Measurements from ENCODE around the gene MDK.

MDK gene

GRCh38 chr11:46341454-46341853 lies 40.0 kb upstream of the MDK start:
- H3K27me3 Mint-ChIP-seq, result peaks cover 30% of the 10 kb centered on the region in 2 donors
- ATAC-seq (replicated peaks), result no peak
- no peaks in the 10 kb centered on the region for H3K36me3 Mint-ChIP-seq
- peaks cover 17 to 22% of the 10 kb centered on the region in 2 donors for H3K4me1 Mint-ChIP-seq
- H3K4me3 Mint-ChIP-seq, result no peak overlapping the region
- H3K9me3 Mint-ChIP-seq, result no peaks in the 10 kb centered on the region
- no peak overlapping the region for H3K27ac Mint-ChIP-seq
- no peak for DNase-seq

- Mint-ChIP-seq H3K9me3 (no peaks in the 10 kb centered on the region), H3K27ac (no peak overlapping the region), H3K4me1 (peaks cover 22 to 28% of the 10 kb centered on the region in 2 donors), H3K36me3 (no peaks in the 10 kb centered on the region), H3K27me3 (peaks cover 22 to 26% of the 10 kb centered on the region in 2 donors), H3K4me3 (no peak overlapping the region)
- ATAC-seq (replicated peaks) (no peak), DNase-seq (no peak)
These were observed 39.2 kb upstream of the MDK start for GRCh38 chr11:46342239-46342638.

DNA sequence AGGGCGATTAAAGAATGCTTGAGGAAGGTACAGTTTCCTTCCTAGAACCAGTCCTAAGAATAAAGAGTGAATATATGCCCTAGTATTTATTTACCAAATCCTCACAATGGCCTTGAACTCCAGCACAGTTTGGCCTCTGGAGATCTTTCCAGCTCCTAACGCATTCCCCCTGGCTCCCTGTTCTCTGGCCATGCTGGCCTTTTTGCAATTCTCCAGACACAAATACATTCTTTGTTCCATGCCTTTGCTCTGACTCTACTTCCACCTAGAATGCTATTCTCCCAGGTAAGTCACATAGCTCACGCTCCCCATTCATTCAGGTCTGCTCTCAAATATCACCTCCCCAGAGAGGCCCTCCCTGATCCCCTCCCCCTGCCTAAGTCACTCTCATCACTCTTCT lies 37.9 kb upstream of the MDK start:
- peaks cover 11 to 16% of the 10 kb centered on the region in 2 donors for H3K27me3 Mint-ChIP-seq
- H3K36me3 Mint-ChIP-seq, result no peaks in the 10 kb centered on the region
- no peak overlapping the region for H3K4me3 Mint-ChIP-seq
- H3K9me3 Mint-ChIP-seq, result no peaks in the 10 kb centered on the region
- H3K27ac Mint-ChIP-seq, result no peak overlapping the region
- DNase-seq, result no peak
- peaks cover 25 to 32% of the 10 kb centered on the region in 2 donors for H3K4me1 Mint-ChIP-seq
- ATAC-seq (replicated peaks), result no peak

DNA sequence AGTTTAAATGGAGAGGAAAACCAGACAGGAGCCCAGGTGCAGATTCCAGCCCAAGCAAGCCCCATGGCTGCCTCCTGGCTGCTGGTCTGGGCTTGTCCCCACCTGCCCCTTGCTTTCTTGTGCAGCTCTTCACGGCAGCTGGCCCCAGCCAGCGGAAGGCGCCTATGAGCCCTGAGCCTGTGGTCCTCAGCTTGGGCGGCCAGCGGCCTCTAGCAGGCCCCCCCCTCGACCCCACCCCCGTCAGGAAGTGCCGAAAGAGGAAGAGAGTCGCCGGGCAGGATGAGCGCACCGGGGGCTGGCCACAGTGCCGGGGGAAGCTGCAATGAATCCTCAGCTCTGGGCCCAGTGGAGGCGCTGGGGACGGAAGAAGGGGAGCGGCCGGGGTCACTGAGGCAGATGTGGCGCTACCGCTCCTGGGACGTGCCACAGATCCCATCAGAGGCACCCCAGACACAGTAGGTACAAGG lies 36.3 kb upstream of the MDK start:
- Mint-ChIP-seq H3K36me3 (no peaks in the 10 kb centered on the region), H3K4me3 (peak overlapping the region; percentile 78 to 84), H3K4me1 (peaks cover 33 to 42% of the 10 kb centered on the region in 2 donors), H3K9me3 (no peaks in the 10 kb centered on the region), H3K27ac (peak overlapping the region; percentile 44), H3K27me3 (peaks cover 6 to 10% of the 10 kb centered on the region in 2 donors)
- DNase-seq (no peak), ATAC-seq (replicated peaks) (peak; percentile 4 to 6)

GRCh38 chr11:46345881-46346484 lies 35.5 kb upstream of the MDK start:
- H3K4me1 Mint-ChIP-seq, result peaks cover 33 to 43% of the 10 kb centered on the region in 2 donors
- no peak overlapping the region for H3K27ac Mint-ChIP-seq
- peak overlapping the region; percentile 78 to 84 for H3K4me3 Mint-ChIP-seq
- DNase-seq (no peak), ATAC-seq (replicated peaks) (no peak)
- H3K36me3 Mint-ChIP-seq, result no peaks in the 10 kb centered on the region
- H3K9me3 Mint-ChIP-seq, result no peaks in the 10 kb centered on the region
- H3K27me3 Mint-ChIP-seq, result peaks cover 6 to 10% of the 10 kb centered on the region in 2 donors

GRCh38 chr11:46346886-46347636 lies 34.4 kb upstream of the MDK start, which contains the start of gene DGKZ:
Gene DGKZ, plus strand, starts transcription at chr11:46347463. Its CDS starts 197 bp downstream, at chr11:46347660.
- ATAC-seq (replicated peaks) (peak; percentile 83 to 87), DNase-seq (peak; percentile 89)
- Mint-ChIP-seq H3K4me1 (peaks cover 41 to 54% of the 10 kb centered on the region in 2 donors), H3K36me3 (no peaks in the 10 kb centered on the region), H3K27ac (peak within 1 kb of the TSS; percentile 66), H3K4me3 (peak within 1 kb of the TSS; percentile 78 to 84), H3K9me3 (no peaks in the 10 kb centered on the region), H3K27me3 (peaks cover 3 to 6% of the 10 kb centered on the region in 2 donors)

- Mint-ChIP-seq H3K27ac (peak overlapping the region; percentile 66), H3K4me1 (peaks cover 43 to 61% of the 10 kb centered on the region in 2 donors), H3K4me3 (peak overlapping the region; percentile 78 to 82), H3K9me3 (no peaks in the 10 kb centered on the region), H3K27me3 (peaks cover 3 to 6% of the 10 kb centered on the region in 2 donors), H3K36me3 (no peaks in the 10 kb centered on the region)
- DNase-seq, result no peak
- ATAC-seq (replicated peaks), result peak; percentile 2
These were observed 33.7 kb upstream of the MDK start for GRCh38 chr11:46347637-46348311.

DNA sequence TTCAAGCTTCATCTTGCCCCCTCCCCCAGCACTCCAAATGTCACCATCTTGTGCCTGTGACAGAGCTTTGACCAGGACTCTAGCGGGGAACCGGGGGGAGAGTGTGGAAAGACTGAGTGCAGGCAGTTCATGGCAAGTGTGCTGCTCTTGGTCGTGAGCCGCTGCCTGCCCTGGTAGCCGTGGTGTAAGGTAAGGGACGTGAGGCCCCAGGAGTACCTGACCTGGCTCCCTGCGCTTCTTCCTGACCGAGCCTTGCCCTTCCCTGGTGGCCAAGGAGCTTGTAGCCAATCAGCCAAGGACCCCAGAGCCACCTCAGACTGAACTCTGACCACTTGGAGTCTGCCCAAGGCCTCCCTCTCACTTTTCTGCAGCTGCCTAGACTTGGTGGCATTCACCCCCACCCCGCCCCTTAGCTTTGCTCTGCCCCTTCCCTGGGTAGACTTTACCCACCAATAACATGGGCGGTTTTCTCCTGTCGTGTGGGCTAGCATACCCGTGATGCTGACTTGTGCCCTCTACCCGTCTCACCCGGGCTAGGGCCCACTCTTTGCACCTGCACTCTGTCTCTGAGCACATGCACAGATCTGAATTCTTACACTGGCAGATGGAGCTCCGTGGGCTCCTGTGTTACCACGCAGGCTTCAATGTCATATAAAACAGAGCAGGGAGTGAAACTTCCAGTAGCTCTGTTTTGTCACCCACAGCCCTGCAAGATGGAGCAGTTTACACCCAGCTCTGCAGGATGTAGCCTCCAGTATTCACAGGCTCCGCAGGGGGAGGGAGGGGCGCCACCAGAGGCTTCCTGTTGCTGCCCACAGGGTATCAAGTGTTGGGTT lies 32.7 kb upstream of the MDK start:
- peak overlapping the region; percentile 82 for H3K27ac Mint-ChIP-seq
- ATAC-seq (replicated peaks) (no peak), DNase-seq (no peak)
- H3K4me3 Mint-ChIP-seq, result peak overlapping the region; percentile 78 to 82
- H3K4me1 Mint-ChIP-seq, result peaks cover 50 to 71% of the 10 kb centered on the region in 2 donors
- peaks cover 3 to 6% of the 10 kb centered on the region in 2 donors for H3K27me3 Mint-ChIP-seq
- peaks cover 0 to 2% of the 10 kb centered on the region in 2 donors for H3K36me3 Mint-ChIP-seq
- no peaks in the 10 kb centered on the region for H3K9me3 Mint-ChIP-seq

DNA sequence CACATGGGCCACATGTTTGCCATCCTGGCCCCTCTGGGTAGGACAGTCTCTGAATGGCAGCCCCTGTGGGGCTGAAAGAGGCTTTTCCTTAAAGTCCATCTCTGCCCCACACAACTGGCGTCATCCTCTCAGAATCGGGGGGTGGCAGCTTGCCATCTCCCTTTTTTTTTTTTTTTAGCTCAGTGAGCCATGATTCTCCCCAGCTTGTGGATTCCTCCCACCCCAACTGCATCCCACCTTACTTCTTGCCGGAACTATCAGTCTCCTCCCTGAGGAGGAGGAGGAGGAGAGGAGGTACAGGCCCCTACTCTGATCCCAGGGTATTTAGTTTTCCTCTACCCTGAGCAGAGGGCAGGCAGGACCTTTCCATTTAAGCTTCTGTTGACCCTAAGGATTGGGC lies 30.8 kb upstream of the MDK start:
- Mint-ChIP-seq H3K9me3 (no peaks in the 10 kb centered on the region), H3K36me3 (peaks cover 0 to 3% of the 10 kb centered on the region in 2 donors), H3K4me3 (no peak overlapping the region), H3K27me3 (peaks cover 0 to 1% of the 10 kb centered on the region in 2 donors), H3K27ac (peak overlapping the region; percentile 47), H3K4me1 (peaks cover 44 to 69% of the 10 kb centered on the region in 2 donors)
- no peak for DNase-seq
- no peak for ATAC-seq (replicated peaks)

GRCh38 chr11:46351148-46351547 lies 30.3 kb upstream of the MDK start:
- ATAC-seq (replicated peaks), result no peak
- no peak overlapping the region for H3K4me3 Mint-ChIP-seq
- DNase-seq, result no peak

GRCh38 chr11:46351606-46352005 lies 29.9 kb upstream of the MDK start:
- peaks cover 4 to 8% of the 10 kb centered on the region in 2 donors for H3K36me3 Mint-ChIP-seq
- no peaks in the 10 kb centered on the region for H3K9me3 Mint-ChIP-seq
- H3K27me3 Mint-ChIP-seq, result no peaks in the 10 kb centered on the region
- no peak overlapping the region for H3K4me3 Mint-ChIP-seq
- H3K27ac Mint-ChIP-seq, result peak overlapping the region; percentile 70
- DNase-seq, result no peak
- ATAC-seq (replicated peaks), result no peak
- peaks cover 38 to 61% of the 10 kb centered on the region in 2 donors for H3K4me1 Mint-ChIP-seq

More at GRCh38 chr11:46351148-46351547, 30.3 kb upstream of the MDK start:
- Mint-ChIP-seq H3K4me1 (peaks cover 40 to 65% of the 10 kb centered on the region in 2 donors), H3K27ac (no peak overlapping the region), H3K27me3 (no peaks in the 10 kb centered on the region), H3K36me3 (peaks cover 4% of the 10 kb centered on the region in 2 donors), H3K9me3 (no peaks in the 10 kb centered on the region)

DNA sequence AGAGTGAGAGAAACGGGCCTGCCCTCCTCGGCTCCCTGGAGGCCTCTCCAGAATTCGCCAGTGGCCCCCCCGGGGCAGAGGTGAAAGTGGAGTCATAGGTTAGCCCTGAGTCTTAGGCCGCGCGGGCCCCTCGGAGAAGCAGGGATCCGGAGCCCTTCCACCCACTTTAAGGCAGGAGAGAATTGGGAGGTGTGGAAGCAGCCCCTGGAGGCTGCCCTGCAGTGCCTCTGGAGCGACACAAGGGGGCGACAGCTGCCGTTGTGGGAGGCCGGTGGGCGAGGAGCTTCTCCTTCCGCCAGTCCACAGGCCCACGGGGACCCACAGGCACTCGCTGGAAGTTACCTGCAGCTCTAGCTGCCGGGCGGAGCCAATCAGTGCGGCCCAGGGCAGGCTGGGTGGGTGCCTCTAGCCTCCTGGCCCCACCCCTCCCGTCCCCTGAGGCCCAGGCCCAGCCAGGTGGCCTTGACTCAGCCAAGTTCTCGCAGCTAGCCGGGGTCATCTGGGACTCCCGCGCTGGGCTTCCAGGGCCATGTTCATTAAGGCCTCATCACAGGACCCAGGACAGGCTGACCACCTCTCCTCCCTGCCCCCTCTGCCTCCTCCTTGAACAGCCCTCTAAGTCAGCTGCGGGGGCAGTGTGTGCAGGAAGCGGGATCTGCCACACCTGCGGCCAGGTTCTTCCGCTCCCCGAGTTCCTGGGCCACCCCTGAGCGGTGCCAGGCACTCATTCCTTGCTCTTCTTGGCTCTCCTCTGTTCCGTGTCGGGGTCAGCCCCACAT lies 29.2 kb upstream of the MDK start:
- DNase-seq (no peak), ATAC-seq (replicated peaks) (no peak)
- Mint-ChIP-seq H3K9me3 (no peaks in the 10 kb centered on the region), H3K27me3 (no peaks in the 10 kb centered on the region), H3K36me3 (peaks cover 4 to 9% of the 10 kb centered on the region in 2 donors), H3K4me3 (no peak overlapping the region), H3K4me1 (peaks cover 37 to 62% of the 10 kb centered on the region in 2 donors), H3K27ac (peak overlapping the region; percentile 70)

DNA sequence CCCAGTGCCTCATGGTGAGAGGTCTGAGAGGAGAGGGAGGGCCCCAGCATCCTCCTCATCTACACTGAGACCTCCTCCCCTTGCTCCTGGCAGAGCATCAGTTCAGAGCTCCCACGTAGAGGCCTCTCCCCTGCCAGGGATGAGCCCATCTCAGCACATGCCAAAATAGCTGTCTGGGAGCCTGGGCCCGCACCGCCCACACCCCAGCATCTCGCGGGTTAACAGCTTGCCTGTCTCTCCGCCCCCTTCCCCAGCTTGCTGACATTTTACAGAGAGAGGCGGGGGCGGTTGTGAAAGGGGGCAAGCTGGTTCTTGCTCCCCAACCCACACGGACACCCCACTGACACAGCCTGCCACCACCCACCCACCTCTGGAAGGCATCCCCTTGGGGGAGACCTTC lies 27.8 kb upstream of the MDK start:
- peak overlapping the region; percentile 31 for H3K27ac Mint-ChIP-seq
- H3K4me3 Mint-ChIP-seq, result no peak overlapping the region
- ATAC-seq (replicated peaks), result no peak
- peaks cover 4 to 9% of the 10 kb centered on the region in 2 donors for H3K36me3 Mint-ChIP-seq
- peaks cover 36 to 63% of the 10 kb centered on the region in 2 donors for H3K4me1 Mint-ChIP-seq
- DNase-seq, result no peak
- no peaks in the 10 kb centered on the region for H3K27me3 Mint-ChIP-seq
- H3K9me3 Mint-ChIP-seq, result no peaks in the 10 kb centered on the region
